GM23338 (cell line): Measurements from ENCODE around the gene EMC1. TPM values are rescaled to one million over a fixed set of nuclear protein-coding genes. Genes with fewer than 3 reads are reported as not detected.
"Not testable (repeated sequence)": the region's sequence is repeated elsewhere in the genome, so short reads cannot be mapped to it uniquely, and the experiment has no call there.

ENCODE experiments used
- ATAC-seq: fragments of 200-7000 bp; cut with Tn5 transposase; 3 replicates; pipeline ENCODE4 v1.9.1; 2020
- DNase-seq: peaks from one replicate; pipeline ENCODE4 v3.0.0-alpha.2; 2015; ENCODE audit warnings: low spot score
- H2AFZ ChIP-seq: fragments of 200-600 bp; sonication (generic); 2 replicates; pipeline ENCODE4 v1.8.0; 2016; ENCODE audit warnings: antibody characterized with exemption, mild to moderate bottlenecking, moderate library complexity
- H3F3A ChIP-seq: fragments of 200-600 bp; sonication (generic); replicated peaks from 2 replicates; pipeline ENCODE4 v1.8.0; 2017; ENCODE audit warnings: antibody characterized with exemption, mixed run types, low read depth
- H3K27ac ChIP-seq: fragments of 200-600 bp; sonication (generic); 2 replicates; pipeline ENCODE4 v1.6.1; 2016; ENCODE audit warnings: low read depth
- H3K27me3 ChIP-seq: fragments of 200-600 bp; sonication (generic); 2 replicates; pipeline ENCODE4 v1.8.0; 2016; ENCODE audit warnings: mild to moderate bottlenecking, mixed run types, moderate library complexity; ENCODE audit not compliant: insufficient read depth
- H3K36me3 ChIP-seq: fragments of 200-600 bp; sonication (generic); 2 replicates; pipeline ENCODE4 v1.8.0; 2016; ENCODE audit warnings: mild to moderate bottlenecking; ENCODE audit not compliant: insufficient read depth
- H3K4me1 ChIP-seq: fragments of 200-600 bp; sonication (generic); 2 replicates; pipeline ENCODE4 v1.8.0; 2016; ENCODE audit warnings: mild to moderate bottlenecking, moderate library complexity; ENCODE audit not compliant: insufficient read depth
- H3K4me2 ChIP-seq: fragments of 200-600 bp; sonication (generic); 2 replicates; pipeline ENCODE4 v1.7.1; 2017; ENCODE audit warnings: mixed run types
- H3K4me3 ChIP-seq: fragments of 200-600 bp; sonication (generic); 2 replicates; pipeline ENCODE4 v1.6.1; 2016; ENCODE audit warnings: mixed run types
- H3K79me2 ChIP-seq: fragments of 200-600 bp; sonication (generic); replicated peaks from 2 replicates; pipeline ENCODE4 v1.8.0; 2017; ENCODE audit warnings: mild to moderate bottlenecking; ENCODE audit not compliant: insufficient read depth
- H3K9me2 ChIP-seq: fragments of 200-600 bp; sonication (generic); 2 replicates; pipeline ENCODE4 v1.8.0; 2017; ENCODE audit not compliant: insufficient read depth
- H4K20me1 ChIP-seq: fragments of 200-600 bp; sonication (generic); replicated peaks from 2 replicates; pipeline ENCODE4 v1.8.0; 2017; ENCODE audit warnings: mild to moderate bottlenecking; ENCODE audit not compliant: insufficient read depth
- H3K27ac Mint-ChIP-seq: 2 replicates; pipeline ENCODE4 v1.8.0; 2020; ENCODE audit warnings: inconsistent platforms, mild to moderate bottlenecking, moderate library complexity, mixed read lengths
- H3K27me3 Mint-ChIP-seq: 3 replicates; pipeline ENCODE4 v1.8.0; 2022; ENCODE audit warnings: low read depth, mild to moderate bottlenecking, moderate library complexity, mixed read lengths, inconsistent platforms; ENCODE audit not compliant: insufficient read depth, poor library complexity
- H3K36me3 Mint-ChIP-seq: 3 replicates; pipeline ENCODE4 v1.8.0; 2021; ENCODE audit warnings: low read depth, mild to moderate bottlenecking, inconsistent platforms, moderate library complexity, mixed read lengths
- H3K4me1 Mint-ChIP-seq: 3 replicates; pipeline ENCODE4 v1.8.0; 2020; ENCODE audit warnings: mild to moderate bottlenecking, inconsistent platforms, mixed read lengths
- H3K4me3 Mint-ChIP-seq: 3 replicates; pipeline ENCODE4 v1.8.0; 2021; ENCODE audit warnings: moderate library complexity, mild to moderate bottlenecking, inconsistent platforms, mixed read lengths
- H3K9me3 Mint-ChIP-seq: 3 replicates; pipeline ENCODE4 v1.8.0; 2020; ENCODE audit warnings: moderate library complexity, mild to moderate bottlenecking, inconsistent platforms, mixed read lengths
- ETS1 ChIP-seq: IDR thresholded peaks from 2 replicates; pipeline ENCODE4 v1.6.1; 2016; ENCODE audit warnings: antibody characterized with exemption
- NANOG ChIP-seq: IDR thresholded peaks from 2 replicates; pipeline ENCODE4 v1.6.1; 2016; ENCODE audit warnings: antibody characterized with exemption, borderline replicate concordance
- STAT1 ChIP-seq: IDR thresholded peaks from one replicate; pipeline ENCODE4 v1.6.1; 2016; ENCODE audit warnings: antibody characterized with exemption; ENCODE audit not compliant: unreplicated experiment
- ZNF114 ChIP-seq: fragments of 250-450 bp; sonication (Bioruptor Pico); IDR thresholded peaks from 2 replicates; pipeline ENCODE4 v1.5.0; 2020; ENCODE audit warnings: mild to moderate bottlenecking, moderate library complexity
- ZNF331 ChIP-seq: fragments of 250-450 bp; sonication (Bioruptor Pico); IDR thresholded peaks from 2 replicates; pipeline ENCODE4 v1.5.0; 2020; ENCODE audit warnings: low read depth, mild to moderate bottlenecking, moderate library complexity
- polyA plus RNA-seq: library from polyadenylated mRNA; unstranded; fragments of >200 nt; fragmentation: Nextera tagmentation; extraction: Ambion mirVana; gene quantifications from 2 replicates; pipeline ENCODE4 v1.2.1, GENCODE V29; 2016
- total RNA-seq: library from RNA; depleted of rRNA; stranded (reverse); fragments of >200 nt; shearing (Covaris generic); gene quantifications from 2 replicates; pipeline ENCODE4 v1.2.3, GENCODE V29; 2014
- TF ChIP-seq, protein P1 (sequence below): IDR thresholded peaks from one replicate; pipeline ENCODE4 v1.6.1; 2018; ENCODE audit warnings: antibody characterized with exemption; ENCODE audit not compliant: unreplicated experiment

Gene EMC1
- total and polyA plus RNA-seq, 2 experiments from 2014 or later: 17.6 to 53.0 TPM

DNA sequence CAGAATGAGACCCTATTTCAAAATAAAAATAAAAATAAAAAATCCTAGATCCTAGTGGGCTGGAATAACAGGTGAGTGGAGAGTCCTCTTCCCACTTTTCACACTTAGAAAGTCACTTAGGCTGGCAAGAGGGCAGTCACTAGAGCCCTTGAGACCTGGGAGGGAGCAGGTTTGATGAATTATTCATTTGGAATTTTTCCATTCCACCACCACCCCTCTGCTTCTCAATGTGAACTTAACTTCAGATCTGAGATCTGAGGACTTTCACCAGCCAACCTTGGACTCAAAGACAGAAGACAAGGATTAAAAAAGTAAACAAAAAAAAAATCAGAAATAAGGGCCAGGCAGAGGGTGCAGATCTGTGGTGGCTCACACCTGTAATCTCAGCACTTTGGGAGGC is 20.7 kb upstream of the EMC1 start (continued):
- TF ChIP-seq ETS1 (no peak), STAT1 (no peak), NANOG (no peak), ZNF114 (CRISPR knock-in tag) (no peak), ZNF331 (CRISPR knock-in tag) (no peak)
- TF ChIP-seq, protein P1, sequence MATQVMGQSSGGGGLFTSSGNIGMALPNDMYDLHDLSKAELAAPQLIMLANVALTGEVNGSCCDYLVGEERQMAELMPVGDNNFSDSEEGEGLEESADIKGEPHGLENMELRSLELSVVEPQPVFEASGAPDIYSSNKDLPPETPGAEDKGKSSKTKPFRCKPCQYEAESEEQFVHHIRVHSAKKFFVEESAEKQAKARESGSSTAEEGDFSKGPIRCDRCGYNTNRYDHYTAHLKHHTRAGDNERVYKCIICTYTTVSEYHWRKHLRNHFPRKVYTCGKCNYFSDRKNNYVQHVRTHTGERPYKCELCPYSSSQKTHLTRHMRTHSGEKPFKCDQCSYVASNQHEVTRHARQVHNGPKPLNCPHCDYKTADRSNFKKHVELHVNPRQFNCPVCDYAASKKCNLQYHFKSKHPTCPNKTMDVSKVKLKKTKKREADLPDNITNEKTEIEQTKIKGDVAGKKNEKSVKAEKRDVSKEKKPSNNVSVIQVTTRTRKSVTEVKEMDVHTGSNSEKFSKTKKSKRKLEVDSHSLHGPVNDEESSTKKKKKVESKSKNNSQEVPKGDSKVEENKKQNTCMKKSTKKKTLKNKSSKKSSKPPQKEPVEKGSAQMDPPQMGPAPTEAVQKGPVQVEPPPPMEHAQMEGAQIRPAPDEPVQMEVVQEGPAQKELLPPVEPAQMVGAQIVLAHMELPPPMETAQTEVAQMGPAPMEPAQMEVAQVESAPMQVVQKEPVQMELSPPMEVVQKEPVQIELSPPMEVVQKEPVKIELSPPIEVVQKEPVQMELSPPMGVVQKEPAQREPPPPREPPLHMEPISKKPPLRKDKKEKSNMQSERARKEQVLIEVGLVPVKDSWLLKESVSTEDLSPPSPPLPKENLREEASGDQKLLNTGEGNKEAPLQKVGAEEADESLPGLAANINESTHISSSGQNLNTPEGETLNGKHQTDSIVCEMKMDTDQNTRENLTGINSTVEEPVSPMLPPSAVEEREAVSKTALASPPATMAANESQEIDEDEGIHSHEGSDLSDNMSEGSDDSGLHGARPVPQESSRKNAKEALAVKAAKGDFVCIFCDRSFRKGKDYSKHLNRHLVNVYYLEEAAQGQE: no peak

GRCh38 chr1:19270343-19270730 is 19.0 kb upstream of the EMC1 start:
- H3K27ac ChIP-seq, H3K27ac Mint-ChIP-seq, H3K4me3 ChIP-seq, H3K4me3 Mint-ChIP-seq, H2AFZ ChIP-seq, DNase-seq, H3K36me3 ChIP-seq, H3K9me3 Mint-ChIP-seq, H4K20me1 ChIP-seq, H3K4me1 ChIP-seq, ATAC-seq, H3K9me2 ChIP-seq, H3K36me3 Mint-ChIP-seq, H3K4me2 ChIP-seq, H3K79me2 ChIP-seq, H3F3A ChIP-seq, H3K4me1 Mint-ChIP-seq: not testable (repeated sequence)
- peaks cover 29% of the 10 kb centered on the region for H3K27me3 ChIP-seq
- peaks cover 31% of the 10 kb centered on the region for H3K27me3 Mint-ChIP-seq

- not testable (repeated sequence) for H3K27ac Mint-ChIP-seq, H3K4me2 ChIP-seq, H4K20me1 ChIP-seq, H2AFZ ChIP-seq, H3K4me1 Mint-ChIP-seq, H3K4me3 Mint-ChIP-seq, H3K4me3 ChIP-seq, H3K9me2 ChIP-seq, ATAC-seq, H3K36me3 ChIP-seq, DNase-seq, H3K79me2 ChIP-seq, H3F3A ChIP-seq, H3K9me3 Mint-ChIP-seq, H3K27ac ChIP-seq, H3K36me3 Mint-ChIP-seq, H3K4me1 ChIP-seq
- H3K27me3 Mint-ChIP-seq: peaks cover 25% of the 10 kb centered on the region
- peaks cover 22% of the 10 kb centered on the region for H3K27me3 ChIP-seq
Measured at GRCh38 chr1:19269427-19270342, 18.4 kb upstream of the EMC1 start.
